ENCODE measurements around the gene C1QL4. TPM values are rescaled to one million over a fixed set of nuclear protein-coding genes. Genes with fewer than 3 reads are reported as not detected.

Gene C1QL4
- total RNA-seq, 1 donor, result under 0.01 TPM

- DNase-seq (ENCODE audit: low read depth in 2 of 3, low spot score in 2 of 3), result no peak
These were observed 27.6 kb downstream of the C1QL4 start for GRCh38 chr12:49309386-49309785.

GRCh38 chr12:49305762-49306510 lies 31.1 kb downstream of the C1QL4 start:
- DNase-seq (ENCODE audit: low read depth in 2 of 3, low spot score in 2 of 3), result no peak

GRCh38 chr12:49304161-49304560 lies 32.8 kb downstream of the C1QL4 start:
- DNase-seq (ENCODE audit: low read depth in 2 of 3, low spot score in 2 of 3), result no peak

- DNase-seq (ENCODE audit: low read depth in 2 of 3, low spot score in 2 of 3), result no peak
These were observed 35.2 kb downstream of the C1QL4 start for GRCh38 chr12:49301760-49302159.

GRCh38 chr12:49298160-49298559 lies 38.8 kb downstream of the C1QL4 start:
- DNase-seq (ENCODE audit: low read depth in 2 of 3, low spot score in 2 of 3), result peak in 1 of 3 donors; percentile 42

GRCh38 chr12:49297695-49298060 lies 39.3 kb downstream of the C1QL4 start:
- DNase-seq (ENCODE audit: low read depth in 2 of 3, low spot score in 2 of 3), result no peak

- peak in 2 of 3 donors; percentile 28 to 30 for DNase-seq (ENCODE audit: low read depth in 2 of 3, low spot score in 2 of 3)
These were observed 39.9 kb downstream of the C1QL4 start for GRCh38 chr12:49296836-49297694.

- DNase-seq (ENCODE audit: low read depth in 2 of 3, low spot score in 2 of 3), result peak; percentile 50 to 69 (median 67)
These were observed 40.8 kb downstream of the C1QL4 start for GRCh38 chr12:49296034-49296835.

GRCh38 chr12:49295082-49295936 lies 41.7 kb downstream of the C1QL4 start, which contains the start of gene PRPH:
PRPH (plus strand) TSS chr12:49295147; CDS start chr12:49295201, 54 bp downstream.
- peak in 1 of 3 donors; percentile 25 for DNase-seq (ENCODE audit: low read depth in 2 of 3, low spot score in 2 of 3)

- no peak for DNase-seq (ENCODE audit: low read depth in 2 of 3, low spot score in 2 of 3)
These were observed 42.2 kb downstream of the C1QL4 start for GRCh38 chr12:49294804-49295081.

GRCh38 chr12:49294086-49294803 lies 42.7 kb downstream of the C1QL4 start:
- DNase-seq (ENCODE audit: low read depth in 2 of 3, low spot score in 2 of 3), result no peak

GRCh38 chr12:49293056-49293956 lies 43.7 kb downstream of the C1QL4 start:
- DNase-seq (ENCODE audit: low read depth in 2 of 3, low spot score in 2 of 3), result no peak

GRCh38 chr12:49292729-49293055 lies 44.3 kb downstream of the C1QL4 start:
- no peak for DNase-seq (ENCODE audit: low read depth in 2 of 3, low spot score in 2 of 3)

GRCh38 chr12:49288922-49289555 lies 47.9 kb downstream of the C1QL4 start:
- DNase-seq (ENCODE audit: low read depth in 2 of 3, low spot score in 2 of 3), result no peak

- peak; percentile 49 to 75 (median 58) for DNase-seq (ENCODE audit: low read depth in 2 of 3, low spot score in 2 of 3)
These were observed 48.6 kb downstream of the C1QL4 start for GRCh38 chr12:49288412-49288853.

GRCh38 chr12:49287876-49288275 lies 49.1 kb downstream of the C1QL4 start:
- no peak for DNase-seq (ENCODE audit: low read depth in 2 of 3, low spot score in 2 of 3)

GRCh38 chr12:49284672-49285071 lies 52.3 kb downstream of the C1QL4 start:
- no peak for DNase-seq (ENCODE audit: low read depth in 2 of 3, low spot score in 2 of 3)

Measured in hematopoietic multipotent progenitor cell (in vitro differentiated cells).